HL-60 (cell line): ENCODE data around the gene ASB10.

ENCODE experiments used
- DNase-seq, 2 experiments: peaks; one replicate each; pipeline ENCODE4 v3.0.0-alpha.2; 2010 to 2020; ENCODE audit warnings: low read depth in 1 of 2, low spot score in 1 of 2
- H3K27ac ChIP-seq: fragments of 250-450 bp; sonication (Bioruptor Pico); replicated peaks from 2 replicates; pipeline ENCODE4 v1.5.1; 2020; ENCODE audit warnings: mild to moderate bottlenecking, moderate library complexity
- H3K27me3 ChIP-seq: fragments of 250-450 bp; sonication (Bioruptor Pico); 2 replicates; pipeline ENCODE4 v1.5.1; 2021; ENCODE audit warnings: mild to moderate bottlenecking, moderate library complexity; ENCODE audit not compliant: insufficient read depth, poor library complexity, severe bottlenecking
- H3K4me3 ChIP-seq: replicated peaks from 2 replicates; pipeline ENCODE4 v1.5.1; 2011; ENCODE audit warnings: mild to moderate bottlenecking, control low read depth, low read length; ENCODE audit not compliant: insufficient read depth
- GABPA ChIP-seq: IDR thresholded peaks from 2 replicates; pipeline ENCODE4 v1.6.1; 2012; ENCODE audit warnings: low read depth
- SPI1 ChIP-seq: IDR thresholded peaks from 2 replicates; pipeline ENCODE4 v1.6.1; 2012; ENCODE audit warnings: low read depth, mild to moderate bottlenecking, borderline replicate concordance
- TF ChIP-seq, protein P1 (sequence below): IDR thresholded peaks from 2 replicates; pipeline ENCODE4 v1.6.1; 2012; ENCODE audit warnings: low read depth; ENCODE audit not compliant: insufficient replicate concordance
- TF ChIP-seq, protein P2 (sequence below): IDR thresholded peaks from one replicate; pipeline ENCODE4 v1.5.1; 2011; ENCODE audit warnings: low read length, control low read depth, inconsistent platforms; ENCODE audit not compliant: insufficient read depth

The ASB10 gene

DNA sequence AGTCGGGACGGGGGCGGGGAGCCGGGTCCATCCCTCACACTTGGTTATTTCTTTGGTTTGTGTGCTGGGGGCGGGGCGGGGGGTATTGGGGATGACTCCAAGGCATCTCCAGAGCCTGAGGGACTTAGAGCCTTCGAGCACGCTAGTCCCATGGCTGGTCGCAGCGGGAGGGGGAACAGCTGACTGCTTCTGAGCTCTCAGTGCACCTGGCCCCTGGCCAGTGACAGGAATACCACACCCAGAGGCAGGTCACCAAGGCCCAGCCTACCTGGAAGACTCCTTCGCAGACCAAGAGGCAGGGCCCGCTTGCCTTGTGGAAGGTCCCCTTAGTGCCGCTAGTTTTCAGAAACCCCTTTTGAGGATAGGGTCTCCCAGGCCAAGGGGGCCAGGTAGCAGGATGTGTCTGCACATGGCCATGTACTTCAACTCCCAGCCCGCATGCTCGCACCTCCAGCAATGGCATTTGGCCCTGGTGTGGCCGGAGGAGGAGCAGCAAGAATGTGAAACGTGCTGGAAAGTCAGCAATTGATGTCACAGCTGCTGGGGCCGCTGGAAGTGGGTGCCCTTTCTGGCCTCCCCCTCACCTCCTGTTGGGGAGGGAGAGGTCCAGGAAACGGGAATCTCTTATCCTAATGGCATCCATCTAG is 60.4 kb downstream of the ASB10 start:
- H3K4me3 ChIP-seq = no peak overlapping the region
- H3K27ac ChIP-seq = no peak overlapping the region
- TF ChIP-seq SPI1 (no peak), GABPA (no peak)
- DNase-seq = no peak
- no peaks in the 10 kb centered on the region for H3K27me3 ChIP-seq

DNA sequence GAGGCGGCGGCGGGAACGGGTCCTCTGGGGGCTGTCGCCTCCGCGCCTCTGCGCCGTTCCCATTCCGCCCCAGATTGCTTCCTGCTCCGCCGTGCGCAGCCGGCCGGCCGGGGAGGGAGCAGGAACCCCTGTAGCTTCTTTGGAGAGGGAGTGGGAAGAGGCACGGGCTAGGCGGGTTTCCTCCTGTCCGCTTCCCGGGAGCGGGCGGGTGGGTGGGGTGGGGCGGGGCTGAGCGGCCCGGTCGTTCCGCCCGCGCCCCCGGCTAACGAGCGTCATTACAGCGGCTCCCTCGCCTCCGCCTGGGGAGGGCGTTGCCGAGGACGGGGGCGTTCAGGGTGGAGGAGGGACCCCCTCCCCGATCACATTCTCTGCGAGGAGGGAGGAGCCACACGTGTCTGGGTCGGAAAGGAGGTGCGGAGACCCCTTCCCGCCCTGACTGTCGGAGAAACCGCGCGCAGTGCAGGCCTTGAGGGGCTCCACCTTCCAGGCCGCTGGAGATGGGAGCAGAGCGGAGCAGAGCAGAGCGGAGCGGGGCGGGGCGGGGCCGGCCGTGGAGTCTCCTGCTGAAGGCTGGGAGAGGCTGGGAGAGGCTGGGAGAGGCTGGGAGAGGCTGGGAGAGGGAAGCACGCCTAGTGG is 61.1 kb downstream of the ASB10 start:
- no peak overlapping the region for H3K4me3 ChIP-seq

More for the DNA sequence above, 61.1 kb downstream of the ASB10 start:
- DNase-seq = no peak
- TF ChIP-seq, protein P1, sequence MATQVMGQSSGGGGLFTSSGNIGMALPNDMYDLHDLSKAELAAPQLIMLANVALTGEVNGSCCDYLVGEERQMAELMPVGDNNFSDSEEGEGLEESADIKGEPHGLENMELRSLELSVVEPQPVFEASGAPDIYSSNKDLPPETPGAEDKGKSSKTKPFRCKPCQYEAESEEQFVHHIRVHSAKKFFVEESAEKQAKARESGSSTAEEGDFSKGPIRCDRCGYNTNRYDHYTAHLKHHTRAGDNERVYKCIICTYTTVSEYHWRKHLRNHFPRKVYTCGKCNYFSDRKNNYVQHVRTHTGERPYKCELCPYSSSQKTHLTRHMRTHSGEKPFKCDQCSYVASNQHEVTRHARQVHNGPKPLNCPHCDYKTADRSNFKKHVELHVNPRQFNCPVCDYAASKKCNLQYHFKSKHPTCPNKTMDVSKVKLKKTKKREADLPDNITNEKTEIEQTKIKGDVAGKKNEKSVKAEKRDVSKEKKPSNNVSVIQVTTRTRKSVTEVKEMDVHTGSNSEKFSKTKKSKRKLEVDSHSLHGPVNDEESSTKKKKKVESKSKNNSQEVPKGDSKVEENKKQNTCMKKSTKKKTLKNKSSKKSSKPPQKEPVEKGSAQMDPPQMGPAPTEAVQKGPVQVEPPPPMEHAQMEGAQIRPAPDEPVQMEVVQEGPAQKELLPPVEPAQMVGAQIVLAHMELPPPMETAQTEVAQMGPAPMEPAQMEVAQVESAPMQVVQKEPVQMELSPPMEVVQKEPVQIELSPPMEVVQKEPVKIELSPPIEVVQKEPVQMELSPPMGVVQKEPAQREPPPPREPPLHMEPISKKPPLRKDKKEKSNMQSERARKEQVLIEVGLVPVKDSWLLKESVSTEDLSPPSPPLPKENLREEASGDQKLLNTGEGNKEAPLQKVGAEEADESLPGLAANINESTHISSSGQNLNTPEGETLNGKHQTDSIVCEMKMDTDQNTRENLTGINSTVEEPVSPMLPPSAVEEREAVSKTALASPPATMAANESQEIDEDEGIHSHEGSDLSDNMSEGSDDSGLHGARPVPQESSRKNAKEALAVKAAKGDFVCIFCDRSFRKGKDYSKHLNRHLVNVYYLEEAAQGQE = no peak
- TF ChIP-seq, protein P2, sequence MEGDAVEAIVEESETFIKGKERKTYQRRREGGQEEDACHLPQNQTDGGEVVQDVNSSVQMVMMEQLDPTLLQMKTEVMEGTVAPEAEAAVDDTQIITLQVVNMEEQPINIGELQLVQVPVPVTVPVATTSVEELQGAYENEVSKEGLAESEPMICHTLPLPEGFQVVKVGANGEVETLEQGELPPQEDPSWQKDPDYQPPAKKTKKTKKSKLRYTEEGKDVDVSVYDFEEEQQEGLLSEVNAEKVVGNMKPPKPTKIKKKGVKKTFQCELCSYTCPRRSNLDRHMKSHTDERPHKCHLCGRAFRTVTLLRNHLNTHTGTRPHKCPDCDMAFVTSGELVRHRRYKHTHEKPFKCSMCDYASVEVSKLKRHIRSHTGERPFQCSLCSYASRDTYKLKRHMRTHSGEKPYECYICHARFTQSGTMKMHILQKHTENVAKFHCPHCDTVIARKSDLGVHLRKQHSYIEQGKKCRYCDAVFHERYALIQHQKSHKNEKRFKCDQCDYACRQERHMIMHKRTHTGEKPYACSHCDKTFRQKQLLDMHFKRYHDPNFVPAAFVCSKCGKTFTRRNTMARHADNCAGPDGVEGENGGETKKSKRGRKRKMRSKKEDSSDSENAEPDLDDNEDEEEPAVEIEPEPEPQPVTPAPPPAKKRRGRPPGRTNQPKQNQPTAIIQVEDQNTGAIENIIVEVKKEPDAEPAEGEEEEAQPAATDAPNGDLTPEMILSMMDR = no peak
- Histone ChIP-seq H3K27me3 (no peaks in the 10 kb centered on the region), H3K27ac (no peak overlapping the region)
